NCI-H146 (cell line): Measurements from ENCODE around the gene AEBP1.

Experiments
- DNase-seq: peaks from one replicate; lab custom pipeline; 2025; lab: John Stamatoyannopoulos, UW

AEBP1 gene

GRCh38 chr7:44085546-44085945 lies 18.6 kb upstream of the AEBP1 start:
- no peak for DNase-seq

GRCh38 chr7:44086627-44087026 lies 17.5 kb upstream of the AEBP1 start:
- DNase-seq = no peak

- DNase-seq = no peak
Observed at GRCh38 chr7:44087911-44088838, 16.0 kb upstream of the AEBP1 start.

- no peak for DNase-seq
Observed at GRCh38 chr7:44093102-44093641, 11.0 kb upstream of the AEBP1 start.

- no peak for DNase-seq
Observed at GRCh38 chr7:44094365-44094764, 9.8 kb upstream of the AEBP1 start.

GRCh38 chr7:44094883-44095592 lies 9.1 kb upstream of the AEBP1 start:
- DNase-seq = no peak

- no peak for DNase-seq
Observed at GRCh38 chr7:44095781-44096180, 8.4 kb upstream of the AEBP1 start.

GRCh38 chr7:44096326-44096881 lies 7.7 kb upstream of the AEBP1 start:
- DNase-seq = no peak

GRCh38 chr7:44097064-44097932 lies 6.8 kb upstream of the AEBP1 start:
- no peak for DNase-seq

- no peak for DNase-seq
Observed at GRCh38 chr7:44098092-44099068, 5.8 kb upstream of the AEBP1 start.

GRCh38 chr7:44099669-44100068 lies 4.5 kb upstream of the AEBP1 start:
- DNase-seq = no peak

- no peak for DNase-seq
Observed at GRCh38 chr7:44100458-44101302, 3.5 kb upstream of the AEBP1 start.

- DNase-seq = no peak
Observed at GRCh38 chr7:44101303-44101965, 2.7 kb upstream of the AEBP1 start.

GRCh38 chr7:44101966-44102845 lies 1.9 kb upstream of the AEBP1 start:
- DNase-seq = no peak

GRCh38 chr7:44102846-44103565 lies 1.1 kb upstream of the AEBP1 start:
- DNase-seq = no peak

- peak; percentile 31 for DNase-seq
Observed at GRCh38 chr7:44103566-44103922, 601 bp upstream of the AEBP1 start.
